Liver (tissue), 9 donors: Measurements from ENCODE around the gene UGT2B11. TPM values are rescaled to one million over a fixed set of nuclear protein-coding genes. Genes with fewer than 3 reads are reported as not detected.
A peak's percentile ranks its signal among the peaks of the same experiment; 100 is the strongest.
"Not testable (repeated sequence)": the region's sequence is repeated elsewhere in the genome, so short reads cannot be mapped to it uniquely, and the experiment has no call there.

Experiments used
- DNase-seq: peaks from one replicate; pipeline ENCODE4 v3.0.0-alpha.2; 2017; ENCODE audit warnings: low spot score
- H3K27ac ChIP-seq, 2 donors: one replicate each; pipeline ENCODE4 v1.7.0; 2013; ENCODE audit warnings: inconsistent platforms in 2 of 2, low read length in 2 of 2, control low read depth in 1 of 2, low read depth in 1 of 2, mild to moderate bottlenecking in 1 of 2
- H3K27me3 ChIP-seq, 4 donors: one replicate each; pipeline versions ENCODE4 v1.6.1 to v1.7.0; 2013; ENCODE audit warnings: low read length in 3 of 4, inconsistent platforms in 1 of 4, mild to moderate bottlenecking in 1 of 4, moderate library complexity in 1 of 4; ENCODE audit not compliant: control insufficient read depth in 4 of 4, insufficient read depth in 4 of 4
- H3K36me3 ChIP-seq, 4 donors: one replicate each; pipeline versions ENCODE4 v1.6.1 to v1.7.0; 2013; ENCODE audit warnings: low read length in 3 of 4, mild to moderate bottlenecking in 3 of 4, low read depth in 1 of 4, moderate library complexity in 1 of 4; ENCODE audit not compliant: control insufficient read depth in 4 of 4, insufficient read depth in 3 of 4
- H3K4me1 ChIP-seq, 4 donors: one replicate each; pipeline versions ENCODE4 v1.6.1 to v1.7.0; 2013; ENCODE audit warnings: low read length in 3 of 4, mild to moderate bottlenecking in 3 of 4, moderate library complexity in 1 of 4; ENCODE audit not compliant: control insufficient read depth in 4 of 4, insufficient read depth in 4 of 4
- H3K4me3 ChIP-seq, 3 donors: one replicate each; pipeline versions ENCODE4 v1.6.1 to v1.7.0; 2013; ENCODE audit warnings: low read length in 3 of 3, control low read depth in 1 of 3, low read depth in 1 of 3, mild to moderate bottlenecking in 1 of 3
- H3K9ac ChIP-seq, 2 donors: one replicate each; pipeline ENCODE4 v1.7.0; 2013; ENCODE audit warnings: low read length in 2 of 2, mild to moderate bottlenecking in 2 of 2, moderate library complexity in 2 of 2, control low read depth in 1 of 2, low read depth in 1 of 2
- H3K9me3 ChIP-seq, 4 donors: one replicate each; pipeline versions ENCODE4 v1.6.1 to v1.7.0; 2013; ENCODE audit warnings: low read length in 3 of 4; ENCODE audit not compliant: control insufficient read depth in 4 of 4
- EGR1 ChIP-seq, 2 donors: IDR thresholded peaks; 2 replicates each; pipeline ENCODE4 v1.6.1; 2016 to 2018; ENCODE audit warnings: antibody characterized with exemption in 2 of 2, low read depth in 2 of 2
- FOXA1 ChIP-seq: IDR thresholded peaks from 2 replicates; pipeline ENCODE4 v1.6.1; 2016; ENCODE audit warnings: antibody characterized with exemption
- FOXA2 ChIP-seq: IDR thresholded peaks from 2 replicates; pipeline ENCODE4 v1.6.1; 2016; ENCODE audit warnings: antibody characterized with exemption
- GABPA ChIP-seq, 2 donors: IDR thresholded peaks in 1 of 2; conservative IDR thresholded peaks in 1 of 2; 2 replicates each; pipeline ENCODE4 v1.6.1; 2016; ENCODE audit warnings: antibody characterized with exemption in 2 of 2, mild to moderate bottlenecking in 1 of 2, moderate library complexity in 1 of 2
- HNF4A ChIP-seq, 2 donors: conservative IDR thresholded peaks; 2 replicates each; pipeline ENCODE4 v1.6.1; 2016; ENCODE audit warnings: antibody characterized with exemption in 2 of 2, mild to moderate bottlenecking in 2 of 2
- HNF4G ChIP-seq: IDR thresholded peaks from 2 replicates; pipeline ENCODE4 v1.6.1; 2016; ENCODE audit warnings: antibody characterized with exemption
- JUND ChIP-seq, 2 donors: IDR thresholded peaks; 2 replicates each; pipeline ENCODE4 v1.6.1; 2016; ENCODE audit warnings: antibody characterized with exemption in 2 of 2
- NR2F2 ChIP-seq: IDR thresholded peaks from 2 replicates; pipeline ENCODE4 v1.6.1; 2016; ENCODE audit warnings: antibody characterized with exemption
- RAD21 ChIP-seq, 2 donors: IDR thresholded peaks; 2 replicates each; pipeline ENCODE4 v1.6.1; 2016; ENCODE audit warnings: antibody characterized with exemption in 2 of 2, mild to moderate bottlenecking in 2 of 2
- RXRA ChIP-seq, 2 donors: IDR thresholded peaks; 2 replicates each; pipeline ENCODE4 v1.6.1; 2017 to 2018; ENCODE audit warnings: antibody characterized with exemption in 2 of 2, mild to moderate bottlenecking in 1 of 2
- SP1 ChIP-seq: IDR thresholded peaks from 2 replicates; pipeline ENCODE4 v1.6.1; 2018; ENCODE audit warnings: antibody characterized with exemption, mild to moderate bottlenecking
- TAF1 ChIP-seq: conservative IDR thresholded peaks from 2 replicates; pipeline ENCODE4 v1.6.1; 2016; ENCODE audit warnings: antibody characterized with exemption, mild to moderate bottlenecking
- YY1 ChIP-seq: IDR thresholded peaks from 2 replicates; pipeline ENCODE4 v1.6.1; 2016; ENCODE audit warnings: antibody characterized with exemption, mild to moderate bottlenecking
- WGBS: extraction: QIAGEN DNeasy Blood & Tissue Kit; methylation state at CpG from one replicate; pipeline ENCODE4 v1.1.7; 2013; 5-methylcytosine and 5-hydroxymethylcytosine counted together
- polyA plus RNA-seq, 2 donors: library from polyadenylated mRNA; stranded (reverse) in 1 of 2; unstranded in 1 of 2; fragments of 200-250 nt in 1 of 2; fragments of >200 nt in 1 of 2; fragmentation: Nextera tagmentation in 1 of 2; extraction: Ambion mirVana in 1 of 2; gene quantifications; one replicate each; pipeline versions ENCODE4 v1.2.1 to v1.2.3, GENCODE V29; 2013 to 2015
- total RNA-seq, 2 donors: library from RNA; depleted of rRNA; stranded (reverse); fragments of >200 nt; gene quantifications; one replicate each; pipeline ENCODE4 v1.2.3, GENCODE V29; 2014
- TF ChIP-seq, protein P1 (sequence below): IDR thresholded peaks from 2 replicates; pipeline ENCODE4 v1.6.1; 2016; ENCODE audit warnings: antibody characterized with exemption, mild to moderate bottlenecking
- TF ChIP-seq, protein P2 (sequence below): IDR thresholded peaks from 2 replicates; pipeline ENCODE4 v1.6.1; 2016; ENCODE audit warnings: antibody characterized with exemption
- TF ChIP-seq, protein P3 (sequence below): IDR thresholded peaks from 2 replicates; pipeline ENCODE4 v1.6.1; 2016; ENCODE audit warnings: antibody characterized with exemption
- TF ChIP-seq, protein P4 (sequence below): fragments of 150-350 bp; IDR thresholded peaks from 2 replicates; pipeline ENCODE4 v1.5.1; 2017; ENCODE audit warnings: improper control_type of control experiment, low read depth, low read length; ENCODE audit not compliant: missing input control
- TF ChIP-seq, protein P5 (sequence below): IDR thresholded peaks from 2 replicates; pipeline ENCODE4 v1.6.1; 2016; ENCODE audit warnings: antibody characterized with exemption
- donor health status: healthy.
- donor health status: healthy.
- donor health status: healthy.
- donor health status: healthy.
- donor health status: healthy.

The UGT2B11 gene
- total and polyA plus RNA-seq, 4 donors, result 0.05 to 3.3 (median 0.70) TPM

DNA sequence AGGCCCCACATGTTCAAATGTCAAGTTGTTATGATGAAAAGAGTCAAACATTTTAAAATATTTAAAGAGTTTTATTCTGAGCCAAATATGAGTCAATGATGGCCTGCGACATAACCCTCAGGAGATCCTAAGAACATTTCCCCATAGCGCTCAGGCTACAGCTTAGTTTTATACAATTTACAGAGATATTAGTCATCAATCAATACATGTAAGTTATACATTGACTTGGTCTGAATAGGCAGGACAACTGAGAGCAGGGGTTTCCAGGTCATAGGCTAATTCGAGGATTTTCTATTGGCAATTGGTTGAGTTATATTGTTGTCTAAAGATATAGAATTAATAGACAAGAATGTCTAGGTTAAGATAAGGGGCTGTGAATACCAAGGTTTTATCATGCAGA, 26.2 kb upstream of the UGT2B11 start:
- DNase-seq, H3K9ac ChIP-seq, H3K4me3 ChIP-seq, H3K27me3 ChIP-seq, H3K9me3 ChIP-seq, H3K4me1 ChIP-seq, H3K27ac ChIP-seq, H3K36me3 ChIP-seq: not testable (repeated sequence)
- peak in 1 of 2 donors; percentile 19 for TF ChIP-seq JUND (IDR thresholded peaks at IDR 0.05)
- 48% methylated on average over 3 of the region's 3 CpGs for WGBS

DNA sequence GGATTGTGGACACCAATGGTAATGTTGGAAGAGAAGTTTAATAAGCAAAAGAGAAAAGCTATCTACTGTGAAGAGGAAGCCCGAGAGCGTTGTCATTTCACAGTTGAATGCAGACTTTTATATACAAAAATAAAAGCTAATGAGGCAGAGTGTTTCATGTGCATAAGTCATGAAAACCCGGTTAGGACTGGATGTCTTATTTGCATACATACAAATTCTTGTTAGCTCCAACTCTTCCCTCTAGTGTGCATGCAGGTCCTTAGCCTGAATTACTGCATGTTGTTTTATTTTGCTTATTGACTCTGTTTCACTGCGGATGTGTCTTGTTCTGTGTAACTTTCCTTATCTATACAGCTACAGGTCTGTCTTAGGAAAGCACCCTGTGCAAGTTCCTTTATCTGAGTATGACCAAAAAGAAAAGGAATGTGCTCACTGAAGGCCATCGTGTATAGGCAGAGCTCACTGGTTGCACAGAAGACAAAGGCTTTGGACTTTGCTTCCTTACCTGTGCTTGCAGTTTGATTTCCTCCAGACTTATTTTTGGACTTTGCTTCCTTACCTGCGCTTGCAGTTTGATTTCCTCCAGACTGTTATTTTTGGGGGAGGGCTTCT, 25.1 kb upstream of the UGT2B11 start:
- H3K27ac ChIP-seq, result no peak overlapping the region
- H3K36me3 ChIP-seq, result no peaks in the 10 kb centered on the region
- H3K4me3 ChIP-seq, result no peak overlapping the region
- H3K4me1 ChIP-seq, result no peaks in the 10 kb centered on the region
- H3K27me3 ChIP-seq, result no peaks in the 10 kb centered on the region
- no peak for DNase-seq
- no peaks in the 10 kb centered on the region for H3K9me3 ChIP-seq
- H3K9ac ChIP-seq, result no peak overlapping the region
- TF ChIP-seq RXRA (IDR thresholded peaks at IDR 0.05), result no peak
- peak; percentile 23 to 43 for TF ChIP-seq HNF4A (conservative IDR thresholded peaks at IDR 0.05)
- TF ChIP-seq GABPA (IDR thresholded peaks at IDR 0.05 in 1 of 2, conservative IDR thresholded peaks at IDR 0.05 in 1 of 2), result no peak
- WGBS, result 54% methylated on average over 6 of the region's 6 CpGs

DNA sequence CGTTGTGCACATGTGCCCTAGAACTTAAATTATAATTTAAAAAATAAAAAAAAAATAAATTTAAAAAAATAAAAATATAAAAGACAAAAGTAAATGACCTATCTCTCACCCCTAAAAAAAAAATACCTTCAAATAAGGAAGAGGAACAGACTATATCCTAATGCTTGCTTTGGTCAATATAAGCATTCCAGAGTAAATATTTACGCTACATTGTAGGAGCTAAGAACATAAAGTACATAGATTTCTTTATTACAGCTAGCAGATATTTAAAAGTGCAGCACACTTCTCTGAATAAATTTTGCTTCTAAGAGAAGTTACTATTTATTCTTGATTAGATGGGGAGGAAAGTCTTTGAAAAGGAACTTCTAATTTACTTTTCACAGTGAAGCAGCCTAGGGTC, 24.5 kb upstream of the UGT2B11 start:
- no peak overlapping the region for H3K4me3 ChIP-seq
- H3K9ac ChIP-seq, result no peak overlapping the region
- TF ChIP-seq, protein P1, sequence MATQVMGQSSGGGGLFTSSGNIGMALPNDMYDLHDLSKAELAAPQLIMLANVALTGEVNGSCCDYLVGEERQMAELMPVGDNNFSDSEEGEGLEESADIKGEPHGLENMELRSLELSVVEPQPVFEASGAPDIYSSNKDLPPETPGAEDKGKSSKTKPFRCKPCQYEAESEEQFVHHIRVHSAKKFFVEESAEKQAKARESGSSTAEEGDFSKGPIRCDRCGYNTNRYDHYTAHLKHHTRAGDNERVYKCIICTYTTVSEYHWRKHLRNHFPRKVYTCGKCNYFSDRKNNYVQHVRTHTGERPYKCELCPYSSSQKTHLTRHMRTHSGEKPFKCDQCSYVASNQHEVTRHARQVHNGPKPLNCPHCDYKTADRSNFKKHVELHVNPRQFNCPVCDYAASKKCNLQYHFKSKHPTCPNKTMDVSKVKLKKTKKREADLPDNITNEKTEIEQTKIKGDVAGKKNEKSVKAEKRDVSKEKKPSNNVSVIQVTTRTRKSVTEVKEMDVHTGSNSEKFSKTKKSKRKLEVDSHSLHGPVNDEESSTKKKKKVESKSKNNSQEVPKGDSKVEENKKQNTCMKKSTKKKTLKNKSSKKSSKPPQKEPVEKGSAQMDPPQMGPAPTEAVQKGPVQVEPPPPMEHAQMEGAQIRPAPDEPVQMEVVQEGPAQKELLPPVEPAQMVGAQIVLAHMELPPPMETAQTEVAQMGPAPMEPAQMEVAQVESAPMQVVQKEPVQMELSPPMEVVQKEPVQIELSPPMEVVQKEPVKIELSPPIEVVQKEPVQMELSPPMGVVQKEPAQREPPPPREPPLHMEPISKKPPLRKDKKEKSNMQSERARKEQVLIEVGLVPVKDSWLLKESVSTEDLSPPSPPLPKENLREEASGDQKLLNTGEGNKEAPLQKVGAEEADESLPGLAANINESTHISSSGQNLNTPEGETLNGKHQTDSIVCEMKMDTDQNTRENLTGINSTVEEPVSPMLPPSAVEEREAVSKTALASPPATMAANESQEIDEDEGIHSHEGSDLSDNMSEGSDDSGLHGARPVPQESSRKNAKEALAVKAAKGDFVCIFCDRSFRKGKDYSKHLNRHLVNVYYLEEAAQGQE, result no peak
- TF ChIP-seq RAD21 (IDR thresholded peaks at IDR 0.05), result no peak
- TF ChIP-seq, protein P2, sequence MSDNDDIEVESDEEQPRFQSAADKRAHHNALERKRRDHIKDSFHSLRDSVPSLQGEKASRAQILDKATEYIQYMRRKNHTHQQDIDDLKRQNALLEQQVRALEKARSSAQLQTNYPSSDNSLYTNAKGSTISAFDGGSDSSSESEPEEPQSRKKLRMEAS, result no peak
- no peak for TF ChIP-seq TAF1
- TF ChIP-seq, protein P3, sequence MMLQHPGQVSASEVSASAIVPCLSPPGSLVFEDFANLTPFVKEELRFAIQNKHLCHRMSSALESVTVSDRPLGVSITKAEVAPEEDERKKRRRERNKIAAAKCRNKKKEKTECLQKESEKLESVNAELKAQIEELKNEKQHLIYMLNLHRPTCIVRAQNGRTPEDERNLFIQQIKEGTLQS, result no peak
- no peak for TF ChIP-seq YY1
- no peak for TF ChIP-seq SP1
- TF ChIP-seq JUND (IDR thresholded peaks at IDR 0.05), result no peak
- TF ChIP-seq, protein P4, sequence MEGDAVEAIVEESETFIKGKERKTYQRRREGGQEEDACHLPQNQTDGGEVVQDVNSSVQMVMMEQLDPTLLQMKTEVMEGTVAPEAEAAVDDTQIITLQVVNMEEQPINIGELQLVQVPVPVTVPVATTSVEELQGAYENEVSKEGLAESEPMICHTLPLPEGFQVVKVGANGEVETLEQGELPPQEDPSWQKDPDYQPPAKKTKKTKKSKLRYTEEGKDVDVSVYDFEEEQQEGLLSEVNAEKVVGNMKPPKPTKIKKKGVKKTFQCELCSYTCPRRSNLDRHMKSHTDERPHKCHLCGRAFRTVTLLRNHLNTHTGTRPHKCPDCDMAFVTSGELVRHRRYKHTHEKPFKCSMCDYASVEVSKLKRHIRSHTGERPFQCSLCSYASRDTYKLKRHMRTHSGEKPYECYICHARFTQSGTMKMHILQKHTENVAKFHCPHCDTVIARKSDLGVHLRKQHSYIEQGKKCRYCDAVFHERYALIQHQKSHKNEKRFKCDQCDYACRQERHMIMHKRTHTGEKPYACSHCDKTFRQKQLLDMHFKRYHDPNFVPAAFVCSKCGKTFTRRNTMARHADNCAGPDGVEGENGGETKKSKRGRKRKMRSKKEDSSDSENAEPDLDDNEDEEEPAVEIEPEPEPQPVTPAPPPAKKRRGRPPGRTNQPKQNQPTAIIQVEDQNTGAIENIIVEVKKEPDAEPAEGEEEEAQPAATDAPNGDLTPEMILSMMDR, result no peak
- TF ChIP-seq, protein P5, sequence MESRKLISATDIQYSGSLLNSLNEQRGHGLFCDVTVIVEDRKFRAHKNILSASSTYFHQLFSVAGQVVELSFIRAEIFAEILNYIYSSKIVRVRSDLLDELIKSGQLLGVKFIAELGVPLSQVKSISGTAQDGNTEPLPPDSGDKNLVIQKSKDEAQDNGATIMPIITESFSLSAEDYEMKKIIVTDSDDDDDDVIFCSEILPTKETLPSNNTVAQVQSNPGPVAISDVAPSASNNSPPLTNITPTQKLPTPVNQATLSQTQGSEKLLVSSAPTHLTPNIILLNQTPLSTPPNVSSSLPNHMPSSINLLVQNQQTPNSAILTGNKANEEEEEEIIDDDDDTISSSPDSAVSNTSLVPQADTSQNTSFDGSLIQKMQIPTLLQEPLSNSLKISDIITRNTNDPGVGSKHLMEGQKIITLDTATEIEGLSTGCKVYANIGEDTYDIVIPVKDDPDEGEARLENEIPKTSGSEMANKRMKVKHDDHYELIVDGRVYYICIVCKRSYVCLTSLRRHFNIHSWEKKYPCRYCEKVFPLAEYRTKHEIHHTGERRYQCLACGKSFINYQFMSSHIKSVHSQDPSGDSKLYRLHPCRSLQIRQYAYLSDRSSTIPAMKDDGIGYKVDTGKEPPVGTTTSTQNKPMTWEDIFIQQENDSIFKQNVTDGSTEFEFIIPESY, result no peak
- no peak for TF ChIP-seq EGR1 (IDR thresholded peaks at IDR 0.05; ENCODE audit: low read depth in 2 of 2)
- TF ChIP-seq NR2F2, result no peak
- TF ChIP-seq HNF4G, result no peak
- no peak for TF ChIP-seq FOXA2
- no peak for TF ChIP-seq GABPA (IDR thresholded peaks at IDR 0.05 in 1 of 2, conservative IDR thresholded peaks at IDR 0.05 in 1 of 2)
- no peak for TF ChIP-seq FOXA1
- no peak for TF ChIP-seq RXRA (IDR thresholded peaks at IDR 0.05)
- no peaks in the 10 kb centered on the region for H3K9me3 ChIP-seq
- no peak for DNase-seq
- WGBS, result 89% methylated on average over 2 of the region's 2 CpGs
- H3K27ac ChIP-seq, result no peak overlapping the region
- no peaks in the 10 kb centered on the region for H3K4me1 ChIP-seq
- no peaks in the 10 kb centered on the region for H3K36me3 ChIP-seq
- no peaks in the 10 kb centered on the region for H3K27me3 ChIP-seq
